Measurements from ENCODE around the gene ZNF236.

- TF ChIP-seq CTCF (conservative IDR thresholded peaks at IDR 0.05 in 1 of 2, IDR thresholded peaks at IDR 0.05 in 1 of 2; ENCODE audit: low read depth in 1 of 2, low read length in 2 of 2) (no peak), EZH2 (IDR thresholded peaks at IDR 0.05; ENCODE audit: low read length, missing control alignments) (no peak)
Measured at GRCh38 chr18:76955524-76956170, 133.3 kb downstream of the ZNF236 start.

Data from fibroblast of lung (primary cell).